GM18867 (cell line): Measurements from ENCODE around the gene MYO3B.
A peak's percentile ranks its signal among the peaks of the same experiment; 100 is the strongest.
"Not testable (repeated sequence)": the region's sequence is repeated elsewhere in the genome, so short reads cannot be mapped to it uniquely, and the experiment has no call there.

ENCODE experiments used
- ATAC-seq: cut with Tn5 transposase; IDR thresholded peaks from one replicate; pipeline ENCODE4 v1.9.1; 2021; ENCODE audit warnings: mild to moderate bottlenecking, moderate library complexity; ENCODE audit not compliant: unreplicated experiment

MYO3B gene

DNA sequence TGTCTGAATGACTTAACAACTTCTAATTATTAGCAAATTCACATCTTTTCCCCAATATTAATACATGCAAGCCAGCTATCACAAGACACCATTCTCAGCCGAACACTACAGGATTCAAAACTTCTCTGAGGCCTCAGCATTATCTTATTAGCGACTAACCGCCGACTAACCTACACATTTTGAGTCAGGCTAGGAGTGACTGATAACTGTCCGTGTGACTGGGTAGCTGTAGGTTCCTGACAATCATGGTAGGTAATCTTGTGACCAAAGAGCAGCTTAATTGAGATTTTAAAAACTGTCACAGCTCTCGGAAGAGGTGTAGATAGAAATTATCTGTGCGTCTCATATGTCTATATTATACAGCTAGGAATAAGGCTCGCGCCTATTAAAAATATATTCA, 493.1 kb downstream of the MYO3B start:
- ATAC-seq, result no peak

DNA sequence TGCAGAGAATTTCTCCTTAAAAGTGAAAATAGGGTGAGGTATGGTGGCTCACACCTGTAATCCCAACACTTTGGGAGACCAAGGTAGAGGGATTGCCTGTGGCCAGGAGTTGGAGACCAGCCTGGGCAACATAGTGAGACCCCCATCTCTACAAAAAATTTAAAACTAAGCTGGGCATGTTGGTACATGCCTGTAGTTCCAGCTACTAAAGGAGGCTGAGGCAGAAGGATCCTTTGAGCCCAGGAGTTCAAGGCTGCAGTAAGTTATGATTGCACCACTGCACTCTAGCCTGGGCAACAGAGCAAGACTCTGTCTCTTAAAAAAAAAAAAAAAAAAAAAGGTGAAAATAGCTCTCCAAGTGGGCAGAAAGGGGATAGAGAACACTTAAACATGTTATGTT, 496.3 kb downstream of the MYO3B start:
- not testable (repeated sequence) for ATAC-seq

DNA sequence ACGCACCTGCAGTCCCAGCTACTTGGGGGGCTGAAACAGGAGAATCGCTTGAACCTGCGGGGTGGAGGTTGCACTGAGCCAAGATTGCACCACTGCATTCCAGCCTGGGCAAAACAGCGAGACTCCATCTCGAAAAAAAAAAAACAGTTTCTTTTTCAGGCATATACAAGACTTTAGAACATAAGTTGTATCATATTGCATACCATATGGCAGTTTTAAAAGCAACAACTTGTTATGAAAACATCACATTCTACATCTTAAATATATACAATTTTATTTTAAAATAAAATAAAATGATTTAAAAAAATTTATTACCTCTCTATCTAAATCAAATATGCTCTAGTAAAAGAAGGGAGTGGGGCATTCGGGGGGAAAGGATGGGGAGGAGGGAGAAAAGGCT, 497.8 kb downstream of the MYO3B start:
- ATAC-seq, result no peak

DNA sequence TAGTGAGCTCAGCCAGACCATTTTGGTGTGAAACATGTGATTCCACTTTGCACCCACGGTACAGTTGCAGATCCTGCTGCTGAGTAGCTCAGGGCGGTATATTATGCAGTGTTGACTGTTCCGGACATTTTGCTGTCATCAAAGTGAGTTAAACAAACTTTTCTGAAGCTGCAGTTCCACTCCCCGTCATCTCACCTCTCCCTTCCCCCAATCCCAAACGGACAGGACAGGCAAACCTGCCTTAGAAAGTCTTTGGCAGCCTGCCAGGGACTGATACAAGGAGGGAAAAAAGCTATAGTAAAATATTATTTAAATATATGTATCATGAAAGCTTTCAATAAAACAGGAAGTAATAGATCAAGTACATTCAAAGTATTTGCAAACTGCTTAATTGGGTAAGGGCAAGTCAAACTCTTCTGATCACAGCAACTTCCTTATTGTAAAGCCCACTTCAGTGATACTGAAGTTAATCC, 501.7 kb downstream of the MYO3B start:
- ATAC-seq, result peak; percentile 60

DNA sequence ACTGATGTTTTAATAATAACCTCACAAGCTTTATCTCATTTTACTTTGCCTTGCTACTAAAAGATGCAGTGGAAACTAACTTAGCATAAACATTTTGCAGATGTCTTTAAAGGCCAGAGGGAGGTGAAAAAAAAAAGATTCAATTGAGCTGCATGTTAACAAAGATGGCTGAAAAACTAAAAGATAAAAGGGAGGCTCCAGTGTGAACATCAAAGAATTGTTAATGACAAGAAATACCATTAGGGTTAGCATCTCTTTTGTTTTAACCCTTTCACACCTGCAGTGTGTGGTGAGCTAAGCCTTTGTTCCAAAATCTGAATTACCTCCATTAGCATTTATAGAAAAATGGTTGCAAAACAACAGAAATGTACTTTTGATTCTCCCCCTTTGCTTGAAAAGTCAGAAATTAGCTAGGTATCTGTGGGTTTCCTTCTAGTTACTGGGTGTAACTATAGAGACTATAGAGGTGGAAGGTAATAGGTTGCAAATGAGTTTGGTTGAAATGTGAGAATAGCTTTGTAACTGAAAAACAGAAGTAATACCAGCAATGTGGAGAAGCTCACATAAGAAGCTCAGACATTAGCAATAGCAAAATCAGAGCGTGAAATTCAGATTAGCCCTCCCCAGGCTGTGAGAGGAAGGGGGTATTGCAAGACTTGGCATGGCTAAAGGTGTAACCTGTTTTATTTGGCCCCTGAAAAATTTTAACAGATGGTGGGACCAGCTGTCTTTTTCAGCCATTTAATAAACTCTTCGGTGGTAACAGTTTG, 502.4 kb downstream of the MYO3B start:
- peak; percentile 93 for ATAC-seq

DNA sequence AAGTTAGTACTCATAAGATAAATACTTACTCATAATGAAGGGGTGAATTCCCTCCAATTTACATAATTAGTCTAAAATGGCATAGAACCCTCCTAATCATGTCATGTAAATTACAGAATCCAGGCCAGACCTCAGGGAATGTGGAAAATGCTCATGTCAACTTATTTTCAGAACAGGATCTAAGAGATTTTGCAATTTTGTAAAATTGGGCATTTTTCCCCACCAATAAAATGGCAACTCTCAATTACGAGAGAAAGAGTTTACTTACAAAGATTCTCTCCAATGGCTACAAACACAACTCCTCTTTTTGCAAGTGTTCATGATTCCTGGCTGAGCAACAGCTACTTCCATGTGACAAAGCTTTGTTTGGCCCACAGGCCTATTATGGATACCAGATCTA, 503.4 kb downstream of the MYO3B start:
- no peak for ATAC-seq

DNA sequence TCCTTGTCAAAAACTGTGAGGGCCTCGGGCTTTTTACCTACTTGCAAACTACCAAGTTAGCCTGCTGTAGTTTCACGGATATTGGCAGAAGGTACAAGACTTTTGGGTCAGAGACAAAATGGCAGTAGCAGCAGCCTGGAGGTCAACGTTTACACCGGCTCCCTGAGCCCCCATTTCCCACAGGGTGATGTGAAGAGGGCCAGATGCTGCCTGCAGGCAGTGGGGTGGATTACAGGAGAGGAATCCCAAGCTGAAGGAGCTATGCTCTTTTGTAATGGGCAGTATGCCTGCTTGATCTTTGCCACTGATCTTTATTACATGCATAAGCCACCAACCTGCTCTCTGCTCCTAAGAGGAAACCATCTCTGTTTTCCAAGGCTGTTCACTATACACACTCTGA, 507.6 kb downstream of the MYO3B start:
- no peak for ATAC-seq

DNA sequence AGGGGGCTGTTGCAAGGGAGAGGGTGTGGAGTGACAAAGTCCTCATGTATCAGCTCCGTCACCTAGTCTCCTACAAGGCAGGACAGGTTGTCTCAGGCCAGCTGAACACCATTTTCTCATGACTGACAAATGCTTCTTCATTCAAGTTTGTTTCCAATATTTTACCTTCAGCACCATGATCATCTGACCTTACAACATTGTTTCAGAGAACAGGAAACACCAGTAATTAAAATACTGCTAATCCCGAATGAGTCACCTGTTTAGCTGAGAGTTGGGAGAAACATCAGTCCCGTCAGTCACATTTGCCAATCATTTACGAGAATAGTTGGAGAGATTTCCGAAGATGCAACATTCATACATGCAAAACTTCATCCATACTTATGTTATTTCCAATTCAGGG, 511.5 kb downstream of the MYO3B start:
- no peak for ATAC-seq

DNA sequence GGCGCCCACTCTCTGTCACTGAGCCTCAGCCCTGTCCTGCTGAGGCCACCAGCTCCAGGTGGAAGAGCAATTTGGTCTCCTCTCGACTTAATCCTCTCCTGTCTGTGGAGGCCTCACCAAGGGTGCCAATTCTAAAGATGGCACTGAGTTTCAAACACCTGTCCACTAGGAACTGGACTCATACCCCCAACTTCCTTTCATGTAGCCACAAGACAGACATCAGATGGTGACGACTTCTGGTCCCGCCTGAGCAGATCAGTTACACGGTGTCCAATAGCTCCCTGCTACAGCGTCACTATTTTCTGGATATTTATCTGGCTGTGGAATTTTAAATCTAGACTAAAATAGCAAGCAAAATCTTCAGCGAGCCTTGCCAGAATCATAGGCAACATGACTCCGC, 512.7 kb downstream of the MYO3B start:
- ATAC-seq, result no peak

DNA sequence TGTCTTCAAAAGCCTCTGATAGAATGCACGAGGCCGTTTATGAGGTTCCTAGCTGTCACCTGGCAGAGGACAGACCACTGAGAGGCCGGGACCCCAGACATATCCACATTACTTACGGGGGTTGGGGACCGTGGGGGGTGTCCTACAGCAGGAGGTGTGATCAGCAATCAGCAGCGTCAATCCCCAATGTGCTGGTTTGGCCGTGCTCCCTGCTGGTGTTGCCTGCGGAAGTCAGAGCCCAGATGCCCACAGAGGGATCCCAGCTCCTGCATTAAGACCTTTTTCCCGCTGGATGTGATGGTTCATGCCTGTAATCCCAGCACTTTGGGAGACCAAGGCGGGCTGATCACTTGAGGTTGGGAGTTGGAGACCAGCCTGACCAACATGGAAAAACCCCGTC, 516.4 kb downstream of the MYO3B start:
- no peak for ATAC-seq

DNA sequence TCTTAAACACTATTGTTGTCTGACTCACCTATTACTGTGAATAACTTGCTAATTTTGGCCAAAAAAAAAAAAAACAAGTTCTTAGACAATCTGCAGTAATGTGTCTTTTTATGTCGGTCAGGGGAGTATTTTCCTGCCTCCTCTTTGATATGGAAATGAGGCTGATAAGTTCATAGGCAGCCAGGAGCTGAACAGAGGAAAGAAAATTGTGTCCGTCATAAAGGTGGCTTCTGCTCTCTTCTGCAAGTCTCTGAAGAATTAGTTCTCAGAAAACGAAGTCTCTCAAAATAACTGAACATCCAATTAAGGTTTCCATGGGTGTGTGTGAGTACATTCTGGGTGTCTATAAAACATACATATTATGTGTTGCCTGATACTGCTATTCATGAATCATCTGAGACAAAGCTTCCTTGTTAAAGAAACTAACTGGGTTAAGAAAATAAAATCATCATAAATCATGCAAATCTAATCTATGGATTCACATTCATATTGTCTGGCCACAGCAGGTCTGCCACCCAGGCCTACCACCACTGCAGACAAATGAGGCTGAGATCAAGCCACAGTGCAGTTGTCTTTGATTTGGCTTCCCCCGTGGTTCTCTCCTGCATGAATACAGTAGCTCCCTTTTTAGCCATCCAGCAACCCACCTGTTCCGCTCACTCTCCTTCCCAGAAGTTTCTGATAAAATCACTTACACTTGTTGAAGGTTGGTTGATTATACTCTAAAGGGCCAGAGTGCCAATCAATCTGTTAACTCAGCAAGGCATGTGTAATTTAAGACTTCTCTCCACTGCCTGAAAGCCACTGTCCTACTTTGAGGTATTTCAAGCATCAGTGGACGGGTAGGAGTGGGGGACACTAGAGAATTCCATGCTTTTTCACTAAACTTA, 517.8 kb downstream of the MYO3B start:
- ATAC-seq, result no peak

DNA sequence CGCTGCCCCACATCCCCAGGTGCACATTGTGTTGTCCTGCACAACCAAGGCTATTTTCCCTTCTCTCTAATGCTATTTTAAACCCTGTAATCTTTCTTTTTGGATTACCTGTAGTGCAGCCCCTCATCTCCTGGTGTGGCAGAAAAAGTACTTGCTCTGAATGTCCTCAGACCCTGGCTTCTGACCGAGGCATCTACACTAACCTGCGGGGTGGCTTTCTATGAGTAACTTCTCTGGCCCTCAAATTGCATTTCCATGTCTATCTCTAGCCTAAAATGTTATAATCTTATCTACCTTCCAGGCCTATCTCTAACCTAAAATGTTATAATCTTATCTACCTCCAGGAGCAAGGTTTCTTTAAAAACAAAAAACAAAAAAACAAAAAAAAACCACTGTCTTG, 519.0 kb downstream of the MYO3B start:
- ATAC-seq, result no peak

DNA sequence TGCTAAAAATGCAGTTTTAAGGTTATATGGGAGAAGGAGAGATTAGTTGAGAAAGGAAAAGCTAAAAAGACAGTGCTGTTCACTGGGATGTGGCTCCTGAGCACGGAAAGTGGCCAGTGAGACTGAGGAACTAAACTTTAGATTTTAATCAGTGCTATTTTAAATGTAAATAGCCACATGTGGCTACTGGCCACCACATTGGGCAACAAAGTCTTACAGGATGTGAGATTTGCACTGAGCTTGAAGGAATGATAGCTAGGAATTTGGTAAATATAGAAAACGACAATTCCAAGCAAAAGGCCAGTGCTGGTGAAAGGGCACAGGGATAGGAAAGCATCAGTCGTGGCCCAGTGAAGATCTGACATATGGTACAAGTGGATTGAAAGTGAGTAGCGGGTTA, 523.1 kb downstream of the MYO3B start:
- no peak for ATAC-seq

DNA sequence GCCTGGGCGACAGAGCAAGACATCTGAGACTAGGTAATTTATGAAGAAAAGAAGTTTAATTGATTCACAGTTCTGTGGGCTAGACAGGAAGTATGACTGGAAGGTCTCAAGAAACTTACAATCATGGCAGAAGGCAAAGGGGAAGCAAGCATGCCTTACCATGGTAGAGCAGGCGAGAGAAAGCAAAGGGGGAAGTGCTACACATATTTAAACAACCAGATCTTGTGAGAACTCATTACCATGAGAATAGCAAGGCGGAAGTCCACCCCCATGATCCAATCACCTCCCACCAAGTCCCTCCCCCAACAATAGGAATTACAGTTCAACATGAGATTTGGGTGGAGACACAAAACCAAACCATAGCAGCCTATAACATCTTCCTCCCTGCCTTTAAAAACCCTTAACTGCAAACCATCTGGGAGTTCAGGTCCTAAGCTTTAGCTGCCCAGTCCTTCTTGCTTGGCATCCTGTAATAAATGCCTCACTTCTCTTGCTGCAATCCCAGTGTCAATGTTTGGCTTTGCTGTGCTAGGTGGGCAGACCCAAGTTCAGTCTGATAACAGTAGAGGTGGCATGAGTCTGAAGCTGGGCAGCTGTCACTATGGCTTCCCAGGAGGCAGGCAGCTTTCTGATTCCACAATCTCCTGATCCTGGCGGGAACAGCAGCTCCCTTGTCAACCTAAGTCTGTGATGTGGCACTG, 526.0 kb downstream of the MYO3B start:
- no peak for ATAC-seq
